ENCODE results near the gene STX8.

STX8 gene

DNA sequence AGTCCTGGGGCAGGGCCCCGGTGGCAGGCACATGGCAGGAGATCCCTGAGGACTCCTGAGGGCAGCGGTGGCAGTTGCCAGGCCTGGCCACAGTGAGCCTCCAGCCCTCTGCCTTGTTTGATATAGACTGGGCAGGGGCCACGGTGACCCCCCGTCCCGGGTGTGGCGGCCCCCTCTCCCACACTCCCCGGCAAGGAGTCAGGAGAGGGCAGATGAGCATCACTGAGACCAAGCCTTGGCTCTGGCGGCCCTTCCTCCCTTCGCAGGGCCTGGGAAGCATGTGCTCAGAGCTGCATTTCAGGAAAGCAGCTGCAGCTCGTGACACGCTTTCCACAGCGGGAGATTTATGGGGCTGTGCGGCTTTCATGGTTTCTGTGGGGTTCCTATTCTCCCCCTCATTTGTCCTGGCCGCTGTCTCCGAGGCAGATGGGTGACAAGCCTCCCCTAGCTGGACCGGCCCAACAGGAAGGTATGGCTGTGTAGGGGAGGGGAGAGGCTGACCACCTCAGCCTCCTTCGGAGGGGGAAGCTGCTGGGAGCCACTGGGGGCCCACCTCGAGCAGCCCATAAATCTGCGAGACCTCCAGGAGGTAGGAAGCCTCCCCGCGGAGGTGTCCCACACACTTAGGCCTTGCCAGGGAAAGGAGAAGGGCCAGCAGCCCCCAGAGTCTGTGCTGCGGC, 342.9 kb downstream of the STX8 start:
- H3K4me1 ChIP-seq (ENCODE audit: control insufficient read depth, insufficient read depth, low read length) = no peaks in the 10 kb centered on the region
- H3K27ac ChIP-seq (ENCODE audit: low read depth, low read length) = no peak overlapping the region
- no peak overlapping the region for H3K9ac ChIP-seq (ENCODE audit: low read depth, low read length)
- no peak overlapping the region for H3K4me3 ChIP-seq (ENCODE audit: low read depth, low read length)
- no peaks in the 10 kb centered on the region for H3K9me3 ChIP-seq (ENCODE audit: control insufficient read depth, insufficient read depth, low read length)
- no peaks in the 10 kb centered on the region for H3K27me3 ChIP-seq (ENCODE audit: control insufficient read depth, insufficient read depth, low read length)
- H3K36me3 ChIP-seq (ENCODE audit: control insufficient read depth, insufficient read depth, low read length) = no peaks in the 10 kb centered on the region

DNA sequence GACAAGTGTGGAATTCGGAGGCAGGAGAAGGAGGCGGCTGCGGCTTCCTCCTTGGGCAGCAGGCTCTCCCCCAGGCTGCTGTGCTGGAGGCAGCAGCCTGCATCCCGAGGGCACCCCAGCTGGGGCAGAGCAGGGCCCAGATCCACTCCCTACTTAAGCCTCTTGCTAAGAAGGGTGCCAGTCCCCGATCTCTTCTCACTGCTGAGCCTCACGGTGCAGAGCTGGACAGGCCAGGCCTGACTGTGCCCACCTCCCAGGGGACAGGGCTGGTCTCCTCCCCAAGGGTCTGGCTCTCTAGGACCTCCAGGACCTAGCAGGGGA, 343.5 kb downstream of the STX8 start:
- Histone ChIP-seq H3K4me1 (ENCODE audit: control insufficient read depth, insufficient read depth, low read length) (no peaks in the 10 kb centered on the region), H3K27ac (ENCODE audit: low read depth, low read length) (no peak overlapping the region), H3K27me3 (ENCODE audit: control insufficient read depth, insufficient read depth, low read length) (no peaks in the 10 kb centered on the region), H3K4me3 (ENCODE audit: low read depth, low read length) (no peak overlapping the region), H3K9ac (ENCODE audit: low read depth, low read length) (no peak overlapping the region), H3K9me3 (ENCODE audit: control insufficient read depth, insufficient read depth, low read length) (no peaks in the 10 kb centered on the region), H3K36me3 (ENCODE audit: control insufficient read depth, insufficient read depth, low read length) (no peaks in the 10 kb centered on the region)

DNA sequence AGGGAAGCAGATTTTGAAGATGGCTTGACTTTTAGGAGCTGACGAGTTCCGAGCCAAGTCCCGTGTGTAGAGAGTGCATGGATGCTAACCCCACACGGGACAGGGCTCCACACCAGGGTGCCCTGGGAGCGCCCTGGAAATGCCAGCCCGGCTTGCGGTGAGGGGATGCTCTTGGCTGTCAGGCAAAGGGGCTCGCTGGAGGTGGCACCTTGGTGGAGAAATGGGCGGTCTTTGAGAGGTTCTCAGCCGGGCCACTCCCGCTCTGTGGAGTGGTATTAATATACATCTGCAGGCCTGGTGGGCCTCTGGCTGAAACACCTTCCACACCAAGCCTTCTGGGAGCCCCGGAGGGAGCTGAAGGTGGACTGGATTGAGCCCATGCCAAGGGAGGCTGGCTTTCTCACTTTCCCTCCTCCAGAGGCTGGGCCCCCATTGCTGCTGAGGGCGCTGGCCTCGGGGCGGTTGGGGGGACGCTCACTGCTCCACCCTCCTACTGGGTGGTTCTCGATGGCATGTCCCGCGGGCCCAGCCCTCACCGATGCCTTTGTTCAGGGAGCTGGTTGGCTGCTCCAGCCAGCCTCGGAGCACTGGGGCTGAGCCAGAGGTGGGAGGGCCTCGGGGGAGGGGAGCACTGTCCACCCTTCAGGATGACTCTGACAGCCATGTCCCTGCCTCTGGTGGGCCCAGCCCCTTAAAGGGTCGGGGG, 344.0 kb downstream of the STX8 start:
- Histone ChIP-seq H3K36me3 (ENCODE audit: control insufficient read depth, insufficient read depth, low read length) (no peaks in the 10 kb centered on the region), H3K9me3 (ENCODE audit: control insufficient read depth, insufficient read depth, low read length) (no peaks in the 10 kb centered on the region), H3K27me3 (ENCODE audit: control insufficient read depth, insufficient read depth, low read length) (no peaks in the 10 kb centered on the region), H3K4me1 (ENCODE audit: control insufficient read depth, insufficient read depth, low read length) (no peaks in the 10 kb centered on the region; the same call in 1 of the 2 replicates), H3K27ac (ENCODE audit: low read depth, low read length) (no peak overlapping the region), H3K4me3 (ENCODE audit: low read depth, low read length) (no peak overlapping the region), H3K9ac (ENCODE audit: low read depth, low read length) (no peak overlapping the region)

DNA sequence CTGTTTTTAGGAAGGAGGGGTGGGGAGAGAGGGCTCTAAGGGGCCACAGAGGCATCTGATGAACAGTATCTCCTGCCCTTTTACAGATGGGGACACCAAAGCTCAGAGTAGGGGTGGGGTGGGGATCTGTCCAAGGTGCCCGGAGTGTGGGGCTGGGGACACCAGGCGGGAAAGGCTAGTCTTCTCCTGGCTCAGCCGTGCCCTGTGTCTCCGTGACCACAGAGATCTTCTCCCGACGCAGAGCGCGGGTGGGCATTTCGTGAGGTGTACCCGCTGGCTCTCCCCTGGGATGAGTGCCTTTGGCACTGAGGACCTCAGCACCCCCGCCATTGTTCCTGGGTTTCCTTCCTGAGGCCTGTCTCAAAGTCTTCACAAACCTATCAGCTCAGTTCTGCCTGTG, 344.8 kb downstream of the STX8 start:
- no peaks in the 10 kb centered on the region for H3K27me3 ChIP-seq (ENCODE audit: control insufficient read depth, insufficient read depth, low read length)
- H3K9me3 ChIP-seq (ENCODE audit: control insufficient read depth, insufficient read depth, low read length) = no peaks in the 10 kb centered on the region
- H3K36me3 ChIP-seq (ENCODE audit: control insufficient read depth, insufficient read depth, low read length) = no peaks in the 10 kb centered on the region
- H3K9ac ChIP-seq (ENCODE audit: low read depth, low read length) = no peak overlapping the region
- H3K4me3 ChIP-seq (ENCODE audit: low read depth, low read length) = no peak overlapping the region
- no peak overlapping the region for H3K27ac ChIP-seq (ENCODE audit: low read depth, low read length)
- no peaks in the 10 kb centered on the region; the same call in 1 of the 2 replicates for H3K4me1 ChIP-seq (ENCODE audit: control insufficient read depth, insufficient read depth, low read length)

DNA sequence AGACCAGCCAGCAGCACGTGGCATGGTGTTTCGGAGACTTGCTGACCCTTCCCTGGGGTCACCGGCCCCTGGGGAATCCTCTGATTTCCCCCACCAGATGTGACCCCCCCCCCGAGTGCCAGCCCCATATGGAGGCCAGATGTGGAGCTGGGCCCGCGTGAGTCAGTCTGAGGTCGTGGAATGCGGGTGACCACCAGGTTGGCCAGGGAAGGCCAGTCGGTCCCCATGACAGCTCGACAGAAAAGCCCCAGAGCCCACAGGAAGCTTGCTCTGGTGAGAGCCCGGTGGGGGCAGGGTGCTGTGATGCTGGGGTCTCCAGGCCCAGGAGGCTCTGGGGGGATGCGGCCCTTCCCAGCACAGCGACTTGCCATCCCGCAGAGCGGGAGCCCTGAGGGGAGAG, 345.3 kb downstream of the STX8 start:
- Histone ChIP-seq H3K9me3 (ENCODE audit: control insufficient read depth, insufficient read depth, low read length) (no peaks in the 10 kb centered on the region), H3K9ac (ENCODE audit: low read depth, low read length) (no peak overlapping the region), H3K27ac (ENCODE audit: low read depth, low read length) (no peak overlapping the region), H3K36me3 (ENCODE audit: control insufficient read depth, insufficient read depth, low read length) (no peaks in the 10 kb centered on the region), H3K4me1 (ENCODE audit: control insufficient read depth, insufficient read depth, low read length) (no peaks in the 10 kb centered on the region; the same call in 1 of the 2 replicates), H3K27me3 (ENCODE audit: control insufficient read depth, insufficient read depth, low read length) (no peaks in the 10 kb centered on the region), H3K4me3 (ENCODE audit: low read depth, low read length) (no peak overlapping the region)

DNA sequence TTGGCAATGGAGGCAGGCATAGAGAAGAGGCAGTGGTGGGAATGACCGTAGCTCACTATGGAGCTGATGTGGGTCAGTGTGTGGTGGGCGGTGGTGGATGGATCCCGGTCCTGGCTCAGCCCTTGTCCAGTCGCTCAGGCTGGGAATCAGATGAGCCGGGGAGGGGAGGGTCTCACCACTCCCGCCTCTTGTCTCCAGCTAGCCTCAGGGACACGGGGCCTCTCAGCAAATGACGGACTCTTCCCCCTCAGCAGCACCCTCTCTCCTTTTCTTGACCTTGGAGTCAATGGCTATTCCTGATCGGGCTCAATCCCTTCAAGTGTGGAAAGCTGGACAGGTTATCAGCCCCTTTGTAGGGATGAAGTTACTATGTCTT, 345.8 kb downstream of the STX8 start:
- Histone ChIP-seq H3K27me3 (ENCODE audit: control insufficient read depth, insufficient read depth, low read length) (no peaks in the 10 kb centered on the region), H3K4me1 (ENCODE audit: control insufficient read depth, insufficient read depth, low read length) (no peaks in the 10 kb centered on the region; the same call in 1 of the 2 replicates), H3K27ac (ENCODE audit: low read depth, low read length) (no peak overlapping the region), H3K9me3 (ENCODE audit: control insufficient read depth, insufficient read depth, low read length) (no peaks in the 10 kb centered on the region), H3K9ac (ENCODE audit: low read depth, low read length) (no peak overlapping the region), H3K4me3 (ENCODE audit: low read depth, low read length) (no peak overlapping the region), H3K36me3 (ENCODE audit: control insufficient read depth, insufficient read depth, low read length) (no peaks in the 10 kb centered on the region)

DNA sequence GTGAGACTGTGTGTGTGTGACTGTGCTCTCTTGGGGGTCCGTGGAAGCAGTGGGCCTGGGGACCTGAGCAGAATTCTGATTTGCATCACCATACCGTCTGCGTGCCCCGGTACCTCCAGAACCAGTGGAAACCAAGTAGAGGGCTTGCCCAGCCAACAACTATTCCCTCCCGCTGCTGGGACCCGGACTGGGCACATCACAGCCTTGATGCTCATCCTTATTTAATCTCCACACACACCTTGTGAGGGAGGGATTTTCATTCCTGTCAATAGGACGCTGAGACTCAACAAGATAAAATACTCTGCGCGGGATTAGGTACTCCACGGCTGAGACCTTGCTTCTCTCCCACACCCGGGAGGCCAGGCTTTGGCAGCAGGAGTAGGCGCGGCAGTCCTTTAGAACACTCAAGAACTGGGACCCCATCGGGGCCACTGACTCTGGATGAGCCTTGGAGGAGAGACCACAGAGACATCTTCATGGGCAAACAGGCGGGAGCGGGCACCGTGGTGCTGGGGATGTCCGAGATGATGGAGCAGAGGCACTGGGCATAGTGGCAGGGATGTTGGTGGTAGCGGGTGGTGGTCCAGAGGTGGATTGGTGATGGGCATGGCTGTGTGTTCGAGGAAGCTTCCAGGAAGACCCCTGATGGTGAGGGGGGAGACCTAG, 346.3 kb downstream of the STX8 start:
- Histone ChIP-seq H3K36me3 (ENCODE audit: control insufficient read depth, insufficient read depth, low read length) (no peaks in the 10 kb centered on the region), H3K9me3 (ENCODE audit: control insufficient read depth, insufficient read depth, low read length) (no peaks in the 10 kb centered on the region), H3K4me1 (ENCODE audit: control insufficient read depth, insufficient read depth, low read length) (no peaks in the 10 kb centered on the region; the same call in 1 of the 2 replicates), H3K9ac (ENCODE audit: low read depth, low read length) (no peak overlapping the region), H3K27me3 (ENCODE audit: control insufficient read depth, insufficient read depth, low read length) (no peaks in the 10 kb centered on the region), H3K4me3 (ENCODE audit: low read depth, low read length) (no peak overlapping the region), H3K27ac (ENCODE audit: low read depth, low read length) (no peak overlapping the region)

DNA sequence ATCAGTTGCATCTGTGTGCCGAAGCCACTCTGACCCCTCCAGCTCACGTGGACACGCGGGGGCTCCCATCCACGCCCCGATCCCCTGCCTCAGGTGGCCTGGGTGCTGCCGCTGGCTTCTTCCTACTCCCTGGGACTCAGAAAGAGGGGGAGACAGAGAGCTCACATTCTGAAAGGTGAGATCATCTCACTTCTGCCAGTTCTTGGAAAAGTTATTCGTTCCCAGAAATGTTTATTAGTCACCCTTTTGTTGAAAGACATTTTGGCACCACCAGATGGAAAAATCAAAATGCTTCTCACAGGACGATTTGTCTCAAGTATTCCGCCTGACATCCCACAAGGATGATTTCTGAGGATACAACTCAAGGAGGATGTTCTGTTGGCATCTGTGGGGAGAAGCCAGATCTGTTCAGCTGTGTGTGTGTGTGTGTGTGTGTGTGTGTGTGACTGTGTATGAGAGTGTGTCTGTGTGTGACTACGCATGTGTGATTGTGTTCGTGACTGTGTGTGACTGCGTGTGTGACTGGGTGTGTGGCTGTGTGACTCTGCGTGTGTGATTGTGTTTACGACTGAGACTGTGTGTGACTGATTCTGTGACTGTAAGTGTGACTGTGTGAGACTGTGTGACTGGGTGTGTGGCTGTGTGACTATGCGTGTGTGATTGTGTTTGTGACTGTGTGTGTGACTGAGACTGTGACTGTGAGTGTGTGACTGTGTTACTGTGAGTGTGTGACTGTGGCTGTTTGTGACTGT, 347.0 kb downstream of the STX8 start:
- Histone ChIP-seq H3K9ac (ENCODE audit: low read depth, low read length) (no peak overlapping the region), H3K4me3 (ENCODE audit: low read depth, low read length) (no peak overlapping the region), H3K4me1 (ENCODE audit: control insufficient read depth, insufficient read depth, low read length) (no peaks in the 10 kb centered on the region; the same call in 1 of the 2 replicates), H3K27ac (ENCODE audit: low read depth, low read length) (no peak overlapping the region), H3K27me3 (ENCODE audit: control insufficient read depth, insufficient read depth, low read length) (no peaks in the 10 kb centered on the region), H3K9me3 (ENCODE audit: control insufficient read depth, insufficient read depth, low read length) (no peaks in the 10 kb centered on the region), H3K36me3 (ENCODE audit: control insufficient read depth, insufficient read depth, low read length) (no peaks in the 10 kb centered on the region)

DNA sequence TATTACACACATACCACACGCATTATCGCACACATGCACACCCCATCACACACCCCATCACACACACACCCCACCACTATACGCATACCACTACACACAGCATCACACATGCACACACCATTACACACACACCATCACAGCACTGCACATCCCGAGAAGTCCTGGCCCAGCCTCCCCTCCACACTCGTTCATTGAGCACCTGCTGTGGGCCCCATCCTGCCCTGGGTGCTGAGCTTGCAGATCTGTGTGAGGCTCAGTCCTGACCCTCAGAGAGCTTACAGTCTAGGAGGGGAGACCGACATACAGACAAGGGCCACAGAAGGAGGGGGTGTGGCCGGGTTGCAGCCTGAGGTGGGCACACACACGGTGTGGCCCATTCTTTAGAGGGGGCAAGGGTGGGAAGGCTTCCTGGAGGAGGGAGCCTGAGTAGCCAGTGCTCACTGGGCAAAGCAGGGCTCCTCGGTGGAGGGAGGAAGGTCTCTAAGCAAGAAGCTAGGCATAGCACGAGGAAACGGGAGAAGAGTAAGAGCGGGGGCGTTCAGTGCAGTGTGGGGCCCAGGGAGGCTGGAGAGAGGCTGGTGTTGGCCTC, 347.7 kb downstream of the STX8 start:
- Histone ChIP-seq H3K4me3 (ENCODE audit: low read depth, low read length) (no peak overlapping the region), H3K4me1 (ENCODE audit: control insufficient read depth, insufficient read depth, low read length) (no peaks in the 10 kb centered on the region; the same call in 1 of the 2 replicates), H3K9ac (ENCODE audit: low read depth, low read length) (no peak overlapping the region), H3K27ac (ENCODE audit: low read depth, low read length) (no peak overlapping the region), H3K27me3 (ENCODE audit: control insufficient read depth, insufficient read depth, low read length) (no peaks in the 10 kb centered on the region), H3K9me3 (ENCODE audit: control insufficient read depth, insufficient read depth, low read length) (no peaks in the 10 kb centered on the region), H3K36me3 (ENCODE audit: control insufficient read depth, insufficient read depth, low read length) (no peaks in the 10 kb centered on the region)

DNA sequence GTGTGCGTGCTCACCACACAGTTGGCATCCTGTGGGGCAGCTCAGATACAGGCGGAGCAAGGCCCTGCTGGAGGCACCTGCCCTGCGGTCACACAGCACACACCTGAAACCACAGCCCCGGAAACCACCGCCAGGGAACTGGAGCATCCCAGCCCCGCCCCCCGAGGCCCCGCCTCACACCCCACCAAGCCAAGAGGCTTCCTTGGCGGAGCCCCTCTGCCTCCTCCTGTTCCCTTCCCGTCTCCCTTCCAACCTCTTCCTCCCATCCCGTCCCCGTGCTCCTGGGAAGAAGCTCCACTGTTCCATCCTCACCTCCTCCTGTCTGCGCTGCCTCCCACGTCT, 348.9 kb downstream of the STX8 start:
- Histone ChIP-seq H3K27ac (ENCODE audit: low read depth, low read length) (no peak overlapping the region), H3K36me3 (ENCODE audit: control insufficient read depth, insufficient read depth, low read length) (no peaks in the 10 kb centered on the region), H3K27me3 (ENCODE audit: control insufficient read depth, insufficient read depth, low read length) (no peaks in the 10 kb centered on the region), H3K4me3 (ENCODE audit: low read depth, low read length) (no peak overlapping the region), H3K9me3 (ENCODE audit: control insufficient read depth, insufficient read depth, low read length) (no peaks in the 10 kb centered on the region), H3K9ac (ENCODE audit: low read depth, low read length) (no peak overlapping the region), H3K4me1 (ENCODE audit: control insufficient read depth, insufficient read depth, low read length) (no peaks in the 10 kb centered on the region; the same call in 1 of the 2 replicates)
